ENCODE results near the gene KIAA0040. TPM values are rescaled to one million over a fixed set of nuclear protein-coding genes. Genes with fewer than 3 reads are reported as not detected.

The KIAA0040 gene
- total and polyA plus RNA-seq, 8 donors, result 17.6 to 42.9 (median 21.9) TPM

GRCh38 chr1:175203570-175204068 is 11.0 kb upstream of the KIAA0040 start:
- no peak overlapping the region for H3K27ac ChIP-seq
- DNase-seq, result no peak
- H3K36me3 ChIP-seq, result no peaks in the 10 kb centered on the region
- intact Hi-C loops (cut with DNase I), result no loop called here
- H3K27me3 ChIP-seq, result no peaks in the 10 kb centered on the region
- no peak overlapping the region for H3K4me3 ChIP-seq
- H3K4me1 ChIP-seq, result peaks cover 0 to 9% of the 10 kb centered on the region in 2 donors
- no peaks in the 10 kb centered on the region for H3K9me3 ChIP-seq
- no peak for ATAC-seq
- no peak for TF ChIP-seq CTCF (IDR thresholded peaks at IDR 0.05)

GRCh38 chr1:175200678-175201521 is 8.3 kb upstream of the KIAA0040 start:
- DNase-seq (peak in 2 of 4 donors; percentile 78 to 81), ATAC-seq (peak; percentile 55)
- no peak for TF ChIP-seq CTCF (IDR thresholded peaks at IDR 0.05)

GRCh38 chr1:175198332-175198731 is 5.8 kb upstream of the KIAA0040 start:
- ATAC-seq, result no peak
- intact Hi-C loops (cut with DNase I), result no loop called here

More at GRCh38 chr1:175200678-175201521, 8.3 kb upstream of the KIAA0040 start:
- H3K36me3 ChIP-seq, result no peaks in the 10 kb centered on the region
- H3K27me3 ChIP-seq, result no peaks in the 10 kb centered on the region
- peak overlapping the region; percentile 67 to 68 for H3K27ac ChIP-seq
- H3K4me3 ChIP-seq, result no peak overlapping the region
- H3K4me1 ChIP-seq, result peaks cover 0 to 22% of the 10 kb centered on the region in 2 donors
- intact Hi-C loops (cut with DNase I), result no loop called here
- H3K9me3 ChIP-seq, result no peaks in the 10 kb centered on the region

GRCh38 chr1:175197531-175197930 is 5.0 kb upstream of the KIAA0040 start:
- H3K4me1 ChIP-seq, result peaks cover 3 to 32% of the 10 kb centered on the region in 2 donors
- intact Hi-C loops (cut with DNase I), result no loop called here
- DNase-seq, result no peak
- no peak for TF ChIP-seq CTCF (IDR thresholded peaks at IDR 0.05)
- H3K27me3 ChIP-seq, result no peaks in the 10 kb centered on the region
- peak overlapping the region in 1 of 2 donors; percentile 67 for H3K27ac ChIP-seq
- no peaks in the 10 kb centered on the region for H3K9me3 ChIP-seq
- no peak for ATAC-seq
- H3K4me3 ChIP-seq, result no peak overlapping the region
- no peaks in the 10 kb centered on the region for H3K36me3 ChIP-seq

More at GRCh38 chr1:175198332-175198731, 5.8 kb upstream of the KIAA0040 start:
- Histone ChIP-seq H3K27me3 (no peaks in the 10 kb centered on the region), H3K9me3 (no peaks in the 10 kb centered on the region), H3K27ac (peak overlapping the region in 1 of 2 donors; percentile 67), H3K4me1 (peaks cover 3 to 30% of the 10 kb centered on the region in 2 donors), H3K36me3 (no peaks in the 10 kb centered on the region), H3K4me3 (no peak overlapping the region)
- DNase-seq, result no peak
- no peak for TF ChIP-seq CTCF (IDR thresholded peaks at IDR 0.05)

DNA sequence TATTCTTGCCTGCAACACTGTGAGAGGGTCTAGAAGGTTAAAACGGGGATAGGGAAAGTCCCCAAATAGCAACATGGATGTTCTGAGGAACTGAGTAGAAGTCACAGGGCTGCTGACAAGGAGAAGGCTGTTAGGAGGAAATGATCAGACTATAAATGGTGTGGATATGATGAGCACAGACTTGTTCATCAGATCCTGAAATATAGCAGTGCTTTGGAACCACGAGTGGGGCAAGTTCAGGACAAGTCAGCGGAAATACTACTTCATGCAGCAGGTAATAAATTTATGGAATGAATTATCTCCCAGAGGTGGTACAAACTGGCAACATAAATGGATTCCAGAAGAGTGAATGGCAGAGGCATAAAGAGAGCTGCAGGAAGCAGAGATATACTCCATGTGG is 3.2 kb upstream of the KIAA0040 start:
- Histone ChIP-seq H3K9me3 (no peaks in the 10 kb centered on the region), H3K36me3 (no peaks in the 10 kb centered on the region), H3K4me3 (no peak overlapping the region), H3K27ac (no peak overlapping the region), H3K4me1 (peaks cover 9 to 35% of the 10 kb centered on the region in 2 donors), H3K27me3 (no peaks in the 10 kb centered on the region)
- no peak for ATAC-seq
- TF ChIP-seq CTCF (IDR thresholded peaks at IDR 0.05), result no peak
- DNase-seq, result no peak
- intact Hi-C loops (cut with DNase I), result no loop called here

Data from left lung (tissue), 10 donors.